Measurements from ENCODE around the gene THAP4.
"Not testable (repeated sequence)": the region's sequence is repeated elsewhere in the genome, so short reads cannot be mapped to it uniquely, and the experiment has no call there.

The THAP4 gene

GRCh38 chr2:241569831-241570281 lies 67.1 kb downstream of the THAP4 start:
- DNase-seq (ENCODE audit: low read depth) = no peak
- TF ChIP-seq MYC (IDR thresholded peaks at IDR 0.05; ENCODE audit: low read depth, low read length) (no peak), POLR2A (IDR thresholded peaks at IDR 0.05; ENCODE audit: extremely low read depth, insufficient read length) (no peak), MAX (IDR thresholded peaks at IDR 0.05; ENCODE audit: low read depth, low read length) (no peak), CTCF (IDR thresholded peaks at IDR 0.05; ENCODE audit: low read depth, low read length) (no peak)
- no peak overlapping the region for H3K4me3 ChIP-seq (ENCODE audit: low read depth, low read length)

GRCh38 chr2:241568726-241569125 lies 68.2 kb downstream of the THAP4 start:
- H3K4me3 ChIP-seq (ENCODE audit: low read depth, low read length) = no peak overlapping the region
- DNase-seq (ENCODE audit: low read depth) = no peak
- TF ChIP-seq MYC (IDR thresholded peaks at IDR 0.05; ENCODE audit: low read depth, low read length) (no peak), CTCF (IDR thresholded peaks at IDR 0.05; ENCODE audit: low read depth, low read length) (no peak), MAX (IDR thresholded peaks at IDR 0.05; ENCODE audit: low read depth, low read length) (no peak), POLR2A (IDR thresholded peaks at IDR 0.05; ENCODE audit: extremely low read depth, insufficient read length) (no peak)

GRCh38 chr2:241567776-241568175 lies 69.2 kb downstream of the THAP4 start:
- TF ChIP-seq MYC (IDR thresholded peaks at IDR 0.05; ENCODE audit: low read depth, low read length) (no peak), MAX (IDR thresholded peaks at IDR 0.05; ENCODE audit: low read depth, low read length) (no peak), POLR2A (IDR thresholded peaks at IDR 0.05; ENCODE audit: extremely low read depth, insufficient read length) (no peak), CTCF (IDR thresholded peaks at IDR 0.05; ENCODE audit: low read depth, low read length) (no peak)
- no peak for DNase-seq (ENCODE audit: low read depth)
- no peak overlapping the region for H3K4me3 ChIP-seq (ENCODE audit: low read depth, low read length)

GRCh38 chr2:241567266-241567665 lies 69.7 kb downstream of the THAP4 start:
- H3K4me3 ChIP-seq (ENCODE audit: low read depth, low read length); DNase-seq (ENCODE audit: low read depth): not testable (repeated sequence)

GRCh38 chr2:241566468-241566867 lies 70.5 kb downstream of the THAP4 start:
- no peak overlapping the region for H3K4me3 ChIP-seq (ENCODE audit: low read depth, low read length)
- no peak for TF ChIP-seq POLR2A (IDR thresholded peaks at IDR 0.05; ENCODE audit: extremely low read depth, insufficient read length)
- TF ChIP-seq MYC (IDR thresholded peaks at IDR 0.05; ENCODE audit: low read depth, low read length) = no peak
- no peak for TF ChIP-seq MAX (IDR thresholded peaks at IDR 0.05; ENCODE audit: low read depth, low read length)
- no peak for TF ChIP-seq CTCF (IDR thresholded peaks at IDR 0.05; ENCODE audit: low read depth, low read length)
- DNase-seq (ENCODE audit: low read depth) = no peak

- not testable (repeated sequence) for DNase-seq (ENCODE audit: low read depth); H3K4me3 ChIP-seq (ENCODE audit: low read depth, low read length)
Measured at GRCh38 chr2:241566021-241566420, 70.9 kb downstream of the THAP4 start.

GRCh38 chr2:241565411-241565810 lies 71.5 kb downstream of the THAP4 start:
- no peak for DNase-seq (ENCODE audit: low read depth)
- H3K4me3 ChIP-seq (ENCODE audit: low read depth, low read length) = no peak overlapping the region
- TF ChIP-seq MYC (IDR thresholded peaks at IDR 0.05; ENCODE audit: low read depth, low read length) (no peak), CTCF (IDR thresholded peaks at IDR 0.05; ENCODE audit: low read depth, low read length) (no peak), POLR2A (IDR thresholded peaks at IDR 0.05; ENCODE audit: extremely low read depth, insufficient read length) (no peak), MAX (IDR thresholded peaks at IDR 0.05; ENCODE audit: low read depth, low read length) (no peak)

Measured in NB4 (cell line).